Smooth muscle cell of the brain vasculature (primary cell): ENCODE results near the gene TPK1.
"Not testable (repeated sequence)": the region's sequence is repeated elsewhere in the genome, so short reads cannot be mapped to it uniquely, and the experiment has no call there.

Source experiments
- DNase-seq: peaks from one replicate; pipeline ENCODE4 v3.0.0-alpha.2; 2012; ENCODE audit warnings: low read depth, low spot score

Gene TPK1

DNA sequence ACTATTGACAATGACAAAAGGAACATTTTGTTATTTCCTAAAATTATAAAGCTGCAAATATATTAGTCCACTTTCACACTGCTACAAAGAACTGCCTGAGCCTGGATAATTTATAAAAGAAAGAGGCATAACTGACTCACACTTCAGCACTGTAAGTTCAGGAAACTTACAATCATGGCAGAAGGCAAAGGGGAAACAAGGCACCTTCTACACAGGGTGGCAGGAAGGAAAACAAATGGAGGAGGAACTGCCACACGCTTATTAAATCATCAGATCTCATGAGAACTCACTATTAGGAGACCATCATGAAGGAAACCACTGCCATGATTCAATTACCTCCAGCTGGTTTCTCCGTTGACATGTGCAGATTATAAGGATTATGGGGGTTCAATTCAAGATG lies 203.1 kb downstream of the TPK1 start:
- no peak for DNase-seq

DNA sequence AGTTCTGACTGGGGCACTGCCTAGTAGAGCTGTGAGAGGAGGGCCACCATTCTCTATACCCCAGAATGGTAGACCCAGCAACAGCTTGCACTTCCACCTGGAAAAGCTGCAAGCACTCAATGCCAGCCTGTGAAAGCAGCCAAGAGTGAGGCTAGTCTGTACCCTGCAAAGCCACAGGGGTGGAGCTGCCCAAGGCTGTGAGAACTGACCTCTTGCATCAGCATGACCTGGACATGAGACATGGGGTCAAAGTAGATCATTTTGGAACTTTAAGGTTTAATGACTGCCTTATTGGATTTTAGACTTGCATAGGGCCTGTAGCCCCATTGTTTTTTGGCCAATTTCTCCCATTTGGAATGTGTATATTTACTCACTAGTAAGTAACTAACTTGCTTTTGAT lies 206.3 kb downstream of the TPK1 start:
- DNase-seq, result no peak

- no peak for DNase-seq
These were observed 206.8 kb downstream of the TPK1 start for GRCh38 chr7:144629011-144629410.

- no peak for DNase-seq
These were observed 207.7 kb downstream of the TPK1 start for GRCh38 chr7:144628176-144628575.

DNA sequence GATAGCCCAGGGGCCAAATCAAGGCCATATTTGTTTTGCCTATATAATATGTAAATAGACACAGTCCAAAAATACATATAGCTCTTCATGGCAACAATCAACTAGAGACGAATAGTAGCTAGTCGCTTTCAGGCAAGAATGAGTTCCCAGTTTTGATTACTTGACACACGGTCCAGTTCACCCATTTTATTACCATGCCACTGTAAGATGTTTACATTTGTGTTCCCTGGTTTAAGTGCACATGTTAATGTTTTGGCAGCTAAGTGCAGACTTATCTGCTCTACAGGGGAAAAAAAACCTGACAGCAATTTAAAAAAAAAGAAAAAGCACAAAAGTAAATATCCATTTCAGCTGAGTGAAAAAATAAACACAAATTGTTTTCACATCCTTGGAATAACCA lies 213.1 kb downstream of the TPK1 start:
- no peak for DNase-seq

- no peak for DNase-seq
These were observed 229.6 kb downstream of the TPK1 start for GRCh38 chr7:144606261-144606660.

GRCh38 chr7:144596953-144597352 lies 238.9 kb downstream of the TPK1 start:
- DNase-seq, result no peak

- no peak for DNase-seq
These were observed 241.3 kb downstream of the TPK1 start for GRCh38 chr7:144594580-144594979.

DNA sequence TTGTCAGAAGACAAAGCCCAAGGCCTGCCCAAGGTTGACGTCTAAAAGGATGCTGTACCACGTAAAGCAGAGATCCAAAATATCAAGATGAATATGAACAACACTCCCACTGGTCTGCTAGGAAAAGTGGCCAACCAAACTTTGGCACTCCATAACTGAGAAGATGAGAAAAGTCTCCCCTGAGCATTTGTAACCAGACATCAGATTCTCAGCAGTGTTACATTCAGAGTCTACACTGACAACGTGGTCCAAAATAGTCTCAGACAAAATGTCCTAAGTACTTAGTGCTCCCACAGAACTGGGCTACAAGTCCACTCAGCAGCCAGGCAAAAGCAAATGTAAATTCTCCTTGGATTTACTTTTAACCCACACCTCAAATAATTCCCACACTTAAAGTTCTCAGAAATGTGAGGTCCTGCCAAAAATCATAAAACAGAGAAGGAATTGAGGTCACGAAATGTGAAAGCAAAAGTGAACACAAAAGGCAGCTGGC lies 247.2 kb downstream of the TPK1 start:
- DNase-seq, result no peak

DNA sequence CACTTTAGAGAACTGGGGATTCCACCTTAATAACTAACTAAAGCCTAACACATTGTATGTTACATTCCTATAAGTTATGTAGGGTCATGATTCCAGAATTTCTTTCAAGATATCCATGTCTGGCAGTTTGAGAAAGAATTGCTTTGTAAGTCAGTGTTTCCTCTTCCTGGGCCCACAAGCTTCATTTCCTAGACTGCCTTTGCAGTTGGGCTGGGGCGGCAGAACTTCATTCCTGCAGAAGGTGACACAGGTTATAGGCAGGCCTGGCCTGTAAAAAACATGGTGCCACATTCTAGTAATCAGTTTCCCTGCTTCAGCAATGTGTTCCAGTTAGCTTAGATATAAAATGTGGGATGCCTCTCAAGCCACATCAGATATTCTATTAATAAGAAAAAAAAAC lies 248.2 kb downstream of the TPK1 start:
- DNase-seq, result no peak

GRCh38 chr7:144584726-144585125 lies 251.1 kb downstream of the TPK1 start:
- no peak for DNase-seq

GRCh38 chr7:144579687-144580086 lies 256.2 kb downstream of the TPK1 start:
- no peak for DNase-seq

- DNase-seq, result no peak
These were observed 260.4 kb downstream of the TPK1 start for GRCh38 chr7:144575456-144575855.

DNA sequence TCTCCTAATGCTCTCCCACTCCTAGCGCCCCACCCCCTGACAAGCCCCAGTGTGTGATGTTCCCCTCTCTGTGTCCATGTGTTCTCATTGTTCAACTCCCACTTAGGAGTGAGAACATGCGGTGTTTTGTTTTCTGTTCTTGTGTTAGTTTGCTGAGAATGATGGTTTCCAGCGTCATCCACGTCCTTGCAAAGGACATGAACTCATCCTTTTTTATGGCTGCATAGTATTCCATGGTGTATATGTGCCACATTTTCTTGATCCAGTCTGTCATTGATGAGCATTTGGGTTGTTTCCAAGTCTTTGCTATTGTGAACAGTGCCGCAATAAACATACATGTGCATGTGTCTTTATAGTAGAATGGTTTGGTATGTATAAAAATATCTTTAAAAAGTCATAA lies 261.1 kb downstream of the TPK1 start:
- not testable (repeated sequence) for DNase-seq

DNA sequence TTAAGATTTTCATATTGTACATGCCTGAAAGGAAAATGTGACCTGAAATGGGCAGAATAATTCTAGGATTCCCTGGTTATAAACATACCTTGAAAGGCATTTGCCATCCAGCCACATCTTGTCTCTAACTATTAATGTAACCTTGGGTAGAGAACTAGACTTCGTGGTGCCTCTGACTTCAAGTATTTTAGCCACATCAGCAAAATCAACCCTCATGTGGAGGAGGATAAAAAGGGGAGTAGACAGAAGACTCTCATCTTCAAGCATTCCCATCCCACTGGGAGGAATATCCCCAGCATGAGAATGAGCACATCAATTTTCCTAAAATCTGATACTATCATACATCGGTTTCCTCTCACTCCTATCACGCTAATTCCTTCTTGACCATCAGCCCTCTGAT lies 267.6 kb downstream of the TPK1 start:
- no peak for DNase-seq

DNA sequence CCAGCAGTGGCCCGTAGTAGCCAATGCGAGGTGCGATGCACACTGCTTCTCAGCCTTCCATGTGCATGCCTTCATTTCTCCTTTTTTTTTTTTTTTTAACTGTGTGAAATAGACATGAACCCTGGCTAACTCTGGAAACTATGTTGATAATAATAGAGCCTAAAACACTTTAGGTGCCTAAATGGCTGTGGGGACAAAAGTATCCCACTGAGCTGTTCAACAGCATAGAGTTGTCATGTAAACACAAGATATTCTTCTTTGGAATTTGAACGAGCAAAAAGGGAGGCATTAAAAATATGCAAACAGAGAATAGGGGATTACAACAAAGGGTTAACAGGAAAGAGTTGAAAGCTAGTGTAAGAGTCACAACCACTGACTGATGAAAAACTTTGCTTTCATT lies 270.3 kb downstream of the TPK1 start:
- DNase-seq, result no peak

DNA sequence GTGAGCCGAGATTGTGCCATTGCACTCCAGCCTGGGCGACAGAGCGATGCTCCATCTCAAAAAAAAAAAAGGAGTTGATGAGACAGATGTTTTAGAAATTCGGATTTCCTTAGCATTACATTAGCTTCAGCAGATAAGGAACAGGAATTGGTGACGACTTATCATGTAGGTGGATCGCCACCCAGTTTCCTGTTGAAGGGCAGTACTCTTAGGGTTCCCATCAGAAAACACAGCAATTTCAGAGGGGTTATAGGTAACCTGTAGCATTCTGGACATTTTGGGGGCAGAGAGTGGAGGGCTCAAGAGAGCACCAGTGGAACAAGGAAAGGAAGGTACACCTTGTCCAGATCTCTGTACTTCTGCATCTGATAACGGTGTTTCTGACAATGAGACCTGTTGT lies 286.0 kb downstream of the TPK1 start:
- no peak for DNase-seq

GRCh38 chr7:144548556-144548955 lies 287.3 kb downstream of the TPK1 start:
- no peak for DNase-seq

DNA sequence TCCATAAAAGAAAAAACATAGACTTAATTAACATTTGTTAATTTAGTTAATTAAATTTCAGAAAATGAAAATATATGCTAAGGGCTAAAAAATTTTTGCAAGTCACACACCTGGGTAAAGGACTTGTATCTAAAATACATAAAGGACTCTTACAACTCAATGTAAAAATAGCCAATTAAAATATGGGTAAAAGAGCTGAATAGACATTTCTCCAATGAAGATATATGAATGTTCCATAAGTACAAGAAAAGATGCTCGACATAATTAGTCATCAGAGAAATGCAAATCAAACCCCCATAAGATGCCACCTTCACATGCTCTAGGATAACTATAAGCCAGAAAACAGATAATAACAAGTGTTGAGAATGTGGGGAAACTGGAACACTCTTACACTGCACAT lies 288.0 kb downstream of the TPK1 start:
- DNase-seq, result no peak

GRCh38 chr7:144546782-144547181 lies 289.1 kb downstream of the TPK1 start:
- no peak for DNase-seq

GRCh38 chr7:144545330-144545729 lies 290.5 kb downstream of the TPK1 start:
- no peak for DNase-seq

- DNase-seq, result no peak
These were observed 301.0 kb downstream of the TPK1 start for GRCh38 chr7:144534655-144535395.

- DNase-seq, result no peak
These were observed 301.7 kb downstream of the TPK1 start for GRCh38 chr7:144534196-144534595.

- DNase-seq, result no peak
These were observed 304.7 kb downstream of the TPK1 start for GRCh38 chr7:144531181-144531580.
